K562 (cell line): ENCODE data around the gene RNASE13. TPM values are rescaled to one million over a fixed set of nuclear protein-coding genes. Genes with fewer than 3 reads are reported as not detected.
A peak's percentile ranks its signal among the peaks of the same experiment; 100 is the strongest.

ENCODE experiments used
- DMBX1 ChIP-seq: fragments of 250-450 bp; sonication (Bioruptor Pico); IDR thresholded peaks from 2 replicates; pipeline ENCODE4 v1.8.0; 2022; ENCODE audit warnings: inconsistent platforms, mild to moderate bottlenecking, moderate library complexity, borderline replicate concordance
- FOS ChIP-seq: IDR thresholded peaks from 3 replicates; pipeline ENCODE4 v1.6.1; 2011; ENCODE audit not compliant: insufficient read length; ENCODE audit errors: extremely low read depth
- GABPA ChIP-seq: fragments of 200-800 bp; sonication (Bioruptor generic); conservative IDR thresholded peaks from 2 replicates; pipeline ENCODE4 v1.6.1; 2016; ENCODE audit warnings: low read depth, missing genetic modification characterization, missing compliant biosample characterization
- POLR2B ChIP-seq: fragments of 450-650 bp; IDR thresholded peaks from 2 replicates; pipeline ENCODE4 v1.6.1; 2018; ENCODE audit warnings: low read depth; ENCODE audit not compliant: partially characterized antibody
- SIX5 ChIP-seq, 2 experiments: IDR thresholded peaks; 2 replicates each; pipeline ENCODE4 v1.6.1; 2011; ENCODE audit warnings: low read length in 2 of 2, borderline replicate concordance in 1 of 2, low read depth in 1 of 2, mild to moderate bottlenecking in 1 of 2, moderate library complexity in 1 of 2; ENCODE audit not compliant: insufficient read depth in 1 of 2
- SRSF1 ChIP-seq: fragments of 200-400 bp; formaldehyde crosslinking; IDR thresholded peaks from 2 replicates; pipeline ENCODE4 v1.6.1; 2017; ENCODE audit warnings: mild to moderate bottlenecking, low read depth, low read length, moderate library complexity
- polyA plus RNA-seq, 8 experiments: library from polyadenylated mRNA; depleted of rRNA in 4 of 8; stranded (reverse) in 5 of 8; unstranded in 3 of 8; fragments of >200 nt; fragmentation: Nextera tagmentation in 2 of 8; fragmentation: Illumina TruSeq in 1 of 8; extraction: Ambion mirVana in 2 of 8; extraction: Trizol in 1 of 8; gene quantifications; 2 replicates each; pipeline versions ENCODE4 v1.2.1 to v1.2.3, GENCODE V29; 2011 to 2014; ENCODE audit warnings: inconsistent platforms in 1 of 8, missing spikeins in 1 of 8
- total RNA-seq, 7 experiments: library from RNA; depleted of rRNA in 6 of 7; stranded (reverse); fragments of >200 nt in 6 of 7; fragmentation: Illumina TruSeq in 2 of 7; extraction: Trizol in 2 of 7; gene quantifications; 2 replicates each; pipeline versions ENCODE4 v1.2.1 to v1.2.3, GENCODE V29; 2011 to 2021; ENCODE audit warnings: low replicate concordance in 1 of 7
- TF ChIP-seq, protein P1 (sequence below): sonication (generic); formaldehyde crosslinking; IDR thresholded peaks from 2 replicates; pipeline ENCODE4 v1.8.1; 2023; ENCODE audit warnings: mild to moderate bottlenecking, missing genetic modification reagents
- TF ChIP-seq, protein P2 (sequence below), 2 experiments: fragments of 450-650 bp; IDR thresholded peaks; 2 replicates each; pipeline ENCODE4 v1.6.1; 2016; ENCODE audit warnings: mild to moderate bottlenecking in 2 of 2, borderline replicate concordance in 1 of 2, low read depth in 1 of 2, moderate library complexity in 1 of 2
- TF ChIP-seq, protein P3 (sequence below): fragments of 250-450 bp; sonication (Bioruptor Pico); IDR thresholded peaks from 2 replicates; pipeline ENCODE4 v1.4.0; 2020

The RNASE13 gene
- total and polyA plus RNA-seq, 9 of the 15 experiments (the other 6 are each of a cell fraction or from before 2014, with no cell fraction given): not detected

DNA sequence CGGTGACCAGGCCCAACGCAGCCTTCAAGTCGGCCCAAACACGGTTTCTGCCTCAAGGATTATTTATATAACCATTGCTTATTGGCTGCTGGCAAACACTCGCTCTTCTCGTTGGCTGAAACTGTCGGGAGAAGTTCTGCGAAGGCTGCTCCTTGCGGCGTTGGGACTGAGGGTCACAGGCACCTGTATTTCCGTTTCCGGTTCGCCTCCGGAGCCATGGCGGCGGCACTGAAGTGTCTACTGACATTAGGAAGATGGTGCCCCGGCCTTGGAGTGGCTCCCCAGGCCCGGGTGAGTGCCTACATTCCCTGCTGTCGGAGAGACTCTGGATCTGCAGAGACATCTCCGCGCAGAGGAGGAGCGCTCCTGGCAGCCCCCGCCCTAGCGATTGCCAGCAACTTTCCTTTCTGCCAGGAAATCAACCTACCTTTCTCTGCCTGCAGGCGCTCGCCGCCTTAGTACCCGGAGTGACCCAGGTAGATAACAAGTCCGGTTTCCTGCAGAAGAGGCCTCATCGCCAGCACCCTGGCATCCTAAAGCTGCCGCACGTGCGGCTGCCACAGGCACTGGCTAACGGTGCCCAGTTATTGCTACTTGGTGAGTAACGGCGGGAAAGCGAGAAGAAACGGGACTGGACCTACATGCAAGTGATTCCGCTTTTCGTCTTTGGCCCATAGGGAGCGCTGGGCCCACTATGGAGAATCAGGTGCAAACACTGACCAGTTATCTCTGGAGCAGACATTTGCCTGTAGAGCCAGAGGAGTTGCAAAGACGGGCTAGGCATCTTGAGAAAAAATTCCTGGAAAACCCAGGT, 44.6 kb downstream of the RNASE13 start, which contains the start of gene METTL17 (continued):
- TF ChIP-seq, protein P1, sequence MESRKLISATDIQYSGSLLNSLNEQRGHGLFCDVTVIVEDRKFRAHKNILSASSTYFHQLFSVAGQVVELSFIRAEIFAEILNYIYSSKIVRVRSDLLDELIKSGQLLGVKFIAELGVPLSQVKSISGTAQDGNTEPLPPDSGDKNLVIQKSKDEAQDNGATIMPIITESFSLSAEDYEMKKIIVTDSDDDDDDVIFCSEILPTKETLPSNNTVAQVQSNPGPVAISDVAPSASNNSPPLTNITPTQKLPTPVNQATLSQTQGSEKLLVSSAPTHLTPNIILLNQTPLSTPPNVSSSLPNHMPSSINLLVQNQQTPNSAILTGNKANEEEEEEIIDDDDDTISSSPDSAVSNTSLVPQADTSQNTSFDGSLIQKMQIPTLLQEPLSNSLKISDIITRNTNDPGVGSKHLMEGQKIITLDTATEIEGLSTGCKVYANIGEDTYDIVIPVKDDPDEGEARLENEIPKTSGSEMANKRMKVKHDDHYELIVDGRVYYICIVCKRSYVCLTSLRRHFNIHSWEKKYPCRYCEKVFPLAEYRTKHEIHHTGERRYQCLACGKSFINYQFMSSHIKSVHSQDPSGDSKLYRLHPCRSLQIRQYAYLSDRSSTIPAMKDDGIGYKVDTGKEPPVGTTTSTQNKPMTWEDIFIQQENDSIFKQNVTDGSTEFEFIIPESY: no peak
- no peak for TF ChIP-seq DMBX1 (CRISPR knock-in tag)
- TF ChIP-seq, protein P2, sequence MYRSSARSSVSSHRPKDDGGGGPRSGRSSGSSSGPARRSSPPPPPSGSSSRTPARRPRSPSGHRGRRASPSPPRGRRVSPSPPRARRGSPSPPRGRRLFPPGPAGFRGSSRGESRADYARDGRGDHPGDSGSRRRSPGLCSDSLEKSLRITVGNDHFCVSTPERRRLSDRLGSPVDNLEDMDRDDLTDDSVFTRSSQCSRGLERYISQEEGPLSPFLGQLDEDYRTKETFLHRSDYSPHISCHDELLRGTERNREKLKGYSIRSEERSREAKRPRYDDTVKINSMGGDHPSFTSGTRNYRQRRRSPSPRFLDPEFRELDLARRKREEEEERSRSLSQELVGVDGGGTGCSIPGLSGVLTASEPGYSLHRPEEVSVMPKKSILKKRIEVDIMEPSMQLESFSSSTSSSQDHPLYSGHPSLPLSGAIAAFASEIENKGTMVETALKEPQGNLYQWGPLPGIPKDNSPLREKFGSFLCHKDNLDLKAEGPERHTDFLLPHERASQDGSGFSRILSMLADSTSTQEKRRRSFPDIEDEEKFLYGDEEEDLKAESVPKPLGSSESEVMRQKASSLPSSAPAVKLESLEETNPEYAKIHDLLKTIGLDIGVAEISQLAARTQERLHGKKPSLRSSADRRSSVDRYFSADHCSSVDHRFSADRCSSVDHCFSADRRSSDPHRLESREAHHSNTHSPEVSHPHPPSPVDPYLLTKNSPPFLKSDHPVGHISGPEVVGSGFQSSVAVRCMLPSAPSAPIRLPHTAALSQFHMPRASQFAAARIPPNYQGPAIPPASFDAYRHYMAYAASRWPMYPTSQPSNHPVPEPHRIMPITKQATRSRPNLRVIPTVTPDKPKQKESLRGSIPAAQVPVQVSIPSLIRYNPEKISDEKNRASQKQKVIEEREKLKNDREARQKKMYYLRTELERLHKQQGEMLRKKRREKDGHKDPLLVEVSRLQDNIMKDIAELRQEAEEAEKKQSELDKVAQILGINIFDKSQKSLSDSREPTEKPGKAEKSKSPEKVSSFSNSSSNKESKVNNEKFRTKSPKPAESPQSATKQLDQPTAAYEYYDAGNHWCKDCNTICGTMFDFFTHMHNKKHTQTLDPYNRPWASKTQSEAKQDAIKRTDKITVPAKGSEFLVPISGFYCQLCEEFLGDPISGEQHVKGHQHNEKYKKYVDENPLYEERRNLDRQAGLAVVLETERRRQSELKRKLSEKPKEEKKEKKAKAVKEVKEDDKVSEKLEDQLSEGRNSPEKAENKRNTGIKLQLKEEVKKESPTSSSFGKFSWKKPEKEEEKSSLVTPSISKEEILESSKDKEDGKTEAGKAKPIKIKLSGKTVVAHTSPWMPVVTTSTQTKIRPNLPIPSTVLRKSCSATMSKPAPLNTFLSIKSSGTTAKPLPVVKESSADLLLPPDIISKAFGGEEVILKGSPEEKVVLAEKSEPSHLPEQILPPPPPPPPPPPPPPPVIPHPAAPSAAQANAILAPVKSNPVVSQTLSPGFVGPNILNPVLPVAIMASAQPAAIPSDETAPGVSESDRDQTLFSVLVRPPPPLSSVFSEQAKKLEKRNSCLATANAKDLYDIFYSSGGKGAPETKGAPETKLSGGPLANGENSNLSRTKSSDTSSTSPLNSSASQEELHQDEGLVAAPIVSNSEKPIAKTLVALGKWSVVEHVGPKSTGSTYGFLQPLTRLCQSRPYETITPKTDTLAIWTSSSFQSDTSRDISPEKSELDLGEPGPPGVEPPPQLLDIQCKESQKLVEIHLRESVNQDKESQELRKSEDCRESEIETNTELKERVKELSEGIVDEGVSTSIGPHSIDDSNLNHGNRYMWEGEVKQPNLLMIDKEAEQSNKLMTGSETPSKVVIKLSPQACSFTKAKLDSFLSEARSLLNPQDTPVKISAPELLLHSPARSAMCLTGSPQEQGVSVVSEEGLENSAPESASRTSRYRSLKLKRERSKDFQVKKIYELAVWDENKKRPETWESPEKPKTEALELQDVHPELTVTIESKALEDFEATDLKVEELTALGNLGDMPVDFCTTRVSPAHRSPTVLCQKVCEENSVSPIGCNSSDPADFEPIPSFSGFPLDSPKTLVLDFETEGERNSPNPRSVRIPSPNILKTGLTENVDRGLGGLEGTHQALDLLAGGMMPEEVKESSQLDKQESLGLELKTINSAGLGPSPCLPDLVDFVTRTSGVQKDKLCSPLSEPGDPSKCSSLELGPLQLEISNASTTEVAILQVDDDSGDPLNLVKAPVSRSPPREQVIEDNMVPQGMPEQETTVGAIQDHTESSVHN (IDR thresholded peaks at IDR 0.05; ENCODE audit: borderline replicate concordance in 1 of 2, low read depth in 1 of 2): no peak
- no peak for TF ChIP-seq SRSF1
- peak; percentile 72 to 73 for TF ChIP-seq SIX5 (IDR thresholded peaks at IDR 0.05; ENCODE audit: borderline replicate concordance in 1 of 2, insufficient read depth in 1 of 2, low read depth in 1 of 2, low read length in 2 of 2)
- peak; percentile 99 for TF ChIP-seq GABPA (tag)
- peak; percentile 95 for TF ChIP-seq FOS
- TF ChIP-seq, protein P3, sequence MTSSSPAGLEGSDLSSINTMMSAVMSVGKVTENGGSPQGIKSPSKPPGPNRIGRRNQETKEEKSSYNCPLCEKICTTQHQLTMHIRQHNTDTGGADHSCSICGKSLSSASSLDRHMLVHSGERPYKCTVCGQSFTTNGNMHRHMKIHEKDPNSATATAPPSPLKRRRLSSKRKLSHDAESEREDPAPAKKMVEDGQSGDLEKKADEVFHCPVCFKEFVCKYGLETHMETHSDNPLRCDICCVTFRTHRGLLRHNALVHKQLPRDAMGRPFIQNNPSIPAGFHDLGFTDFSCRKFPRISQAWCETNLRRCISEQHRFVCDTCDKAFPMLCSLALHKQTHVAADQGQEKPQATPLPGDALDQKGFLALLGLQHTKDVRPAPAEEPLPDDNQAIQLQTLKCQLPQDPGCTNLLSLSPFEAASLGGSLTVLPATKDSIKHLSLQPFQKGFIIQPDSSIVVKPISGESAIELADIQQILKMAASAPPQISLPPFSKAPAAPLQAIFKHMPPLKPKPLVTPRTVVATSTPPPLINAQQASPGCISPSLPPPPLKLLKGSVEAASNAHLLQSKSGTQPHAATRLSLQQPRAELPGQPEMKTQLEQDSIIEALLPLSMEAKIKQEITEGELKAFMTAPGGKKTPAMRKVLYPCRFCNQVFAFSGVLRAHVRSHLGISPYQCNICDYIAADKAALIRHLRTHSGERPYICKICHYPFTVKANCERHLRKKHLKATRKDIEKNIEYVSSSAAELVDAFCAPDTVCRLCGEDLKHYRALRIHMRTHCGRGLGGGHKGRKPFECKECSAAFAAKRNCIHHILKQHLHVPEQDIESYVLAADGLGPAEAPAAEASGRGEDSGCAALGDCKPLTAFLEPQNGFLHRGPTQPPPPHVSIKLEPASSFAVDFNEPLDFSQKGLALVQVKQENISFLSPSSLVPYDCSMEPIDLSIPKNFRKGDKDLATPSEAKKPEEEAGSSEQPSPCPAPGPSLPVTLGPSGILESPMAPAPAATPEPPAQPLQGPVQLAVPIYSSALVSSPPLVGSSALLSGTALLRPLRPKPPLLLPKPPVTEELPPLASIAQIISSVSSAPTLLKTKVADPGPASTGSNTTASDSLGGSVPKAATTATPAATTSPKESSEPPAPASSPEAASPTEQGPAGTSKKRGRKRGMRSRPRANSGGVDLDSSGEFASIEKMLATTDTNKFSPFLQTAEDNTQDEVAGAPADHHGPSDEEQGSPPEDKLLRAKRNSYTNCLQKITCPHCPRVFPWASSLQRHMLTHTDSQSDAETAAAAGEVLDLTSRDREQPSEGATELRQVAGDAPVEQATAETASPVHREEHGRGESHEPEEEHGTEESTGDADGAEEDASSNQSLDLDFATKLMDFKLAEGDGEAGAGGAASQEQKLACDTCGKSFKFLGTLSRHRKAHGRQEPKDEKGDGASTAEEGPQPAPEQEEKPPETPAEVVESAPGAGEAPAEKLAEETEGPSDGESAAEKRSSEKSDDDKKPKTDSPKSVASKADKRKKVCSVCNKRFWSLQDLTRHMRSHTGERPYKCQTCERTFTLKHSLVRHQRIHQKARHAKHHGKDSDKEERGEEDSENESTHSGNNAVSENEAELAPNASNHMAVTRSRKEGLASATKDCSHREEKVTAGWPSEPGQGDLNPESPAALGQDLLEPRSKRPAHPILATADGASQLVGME: 0 out of 2 replicates have a peak, but pooled peaks have one; percentile 11
- TF ChIP-seq POLR2B: peak; percentile 56
